ENCODE data around the gene NCOA1.

DNA sequence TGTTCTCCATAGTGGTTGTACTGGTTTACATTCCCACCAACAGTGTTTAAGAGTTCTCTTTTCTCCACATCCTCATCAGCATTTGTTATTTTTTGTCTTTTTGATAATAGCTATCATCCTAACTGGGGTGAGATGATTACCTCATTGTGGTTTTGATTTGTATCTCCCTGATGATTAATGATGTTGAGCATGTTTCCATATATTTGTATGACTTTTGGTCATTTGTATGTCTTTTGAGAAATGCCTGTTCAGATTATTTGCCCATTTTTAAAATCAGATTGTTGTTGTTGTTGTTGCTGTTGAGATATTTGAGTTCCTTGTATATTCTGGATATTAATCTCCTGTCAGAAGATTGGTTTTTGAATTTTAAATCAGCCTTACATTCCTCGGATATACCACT is 147.5 kb downstream of the NCOA1 start:
- TF ChIP-seq, protein P1, sequence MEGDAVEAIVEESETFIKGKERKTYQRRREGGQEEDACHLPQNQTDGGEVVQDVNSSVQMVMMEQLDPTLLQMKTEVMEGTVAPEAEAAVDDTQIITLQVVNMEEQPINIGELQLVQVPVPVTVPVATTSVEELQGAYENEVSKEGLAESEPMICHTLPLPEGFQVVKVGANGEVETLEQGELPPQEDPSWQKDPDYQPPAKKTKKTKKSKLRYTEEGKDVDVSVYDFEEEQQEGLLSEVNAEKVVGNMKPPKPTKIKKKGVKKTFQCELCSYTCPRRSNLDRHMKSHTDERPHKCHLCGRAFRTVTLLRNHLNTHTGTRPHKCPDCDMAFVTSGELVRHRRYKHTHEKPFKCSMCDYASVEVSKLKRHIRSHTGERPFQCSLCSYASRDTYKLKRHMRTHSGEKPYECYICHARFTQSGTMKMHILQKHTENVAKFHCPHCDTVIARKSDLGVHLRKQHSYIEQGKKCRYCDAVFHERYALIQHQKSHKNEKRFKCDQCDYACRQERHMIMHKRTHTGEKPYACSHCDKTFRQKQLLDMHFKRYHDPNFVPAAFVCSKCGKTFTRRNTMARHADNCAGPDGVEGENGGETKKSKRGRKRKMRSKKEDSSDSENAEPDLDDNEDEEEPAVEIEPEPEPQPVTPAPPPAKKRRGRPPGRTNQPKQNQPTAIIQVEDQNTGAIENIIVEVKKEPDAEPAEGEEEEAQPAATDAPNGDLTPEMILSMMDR (IDR thresholded peaks at IDR 0.05; ENCODE audit: low read depth, low read length, poor library complexity, severe bottlenecking): no peak
- TF ChIP-seq EZH2phosphoT487 (IDR thresholded peaks at IDR 0.05; ENCODE audit: borderline replicate concordance, low read length): no peak
